GM12873 (cell line): ENCODE measurements around the gene NFIC.

Experiments used
- TF ChIP-seq, protein P1 (sequence below): IDR thresholded peaks from 2 replicates; pipeline ENCODE4 v1.5.1; 2012; ENCODE audit warnings: low read depth, mild to moderate bottlenecking, moderate library complexity, low read length, control low read depth; ENCODE audit not compliant: insufficient read depth; ENCODE audit errors: missing control alignments

NFIC gene

GRCh38 chr19:3387645-3388589 is 21.5 kb downstream of the NFIC start:
- TF ChIP-seq, protein P1, sequence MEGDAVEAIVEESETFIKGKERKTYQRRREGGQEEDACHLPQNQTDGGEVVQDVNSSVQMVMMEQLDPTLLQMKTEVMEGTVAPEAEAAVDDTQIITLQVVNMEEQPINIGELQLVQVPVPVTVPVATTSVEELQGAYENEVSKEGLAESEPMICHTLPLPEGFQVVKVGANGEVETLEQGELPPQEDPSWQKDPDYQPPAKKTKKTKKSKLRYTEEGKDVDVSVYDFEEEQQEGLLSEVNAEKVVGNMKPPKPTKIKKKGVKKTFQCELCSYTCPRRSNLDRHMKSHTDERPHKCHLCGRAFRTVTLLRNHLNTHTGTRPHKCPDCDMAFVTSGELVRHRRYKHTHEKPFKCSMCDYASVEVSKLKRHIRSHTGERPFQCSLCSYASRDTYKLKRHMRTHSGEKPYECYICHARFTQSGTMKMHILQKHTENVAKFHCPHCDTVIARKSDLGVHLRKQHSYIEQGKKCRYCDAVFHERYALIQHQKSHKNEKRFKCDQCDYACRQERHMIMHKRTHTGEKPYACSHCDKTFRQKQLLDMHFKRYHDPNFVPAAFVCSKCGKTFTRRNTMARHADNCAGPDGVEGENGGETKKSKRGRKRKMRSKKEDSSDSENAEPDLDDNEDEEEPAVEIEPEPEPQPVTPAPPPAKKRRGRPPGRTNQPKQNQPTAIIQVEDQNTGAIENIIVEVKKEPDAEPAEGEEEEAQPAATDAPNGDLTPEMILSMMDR = no peak

DNA sequence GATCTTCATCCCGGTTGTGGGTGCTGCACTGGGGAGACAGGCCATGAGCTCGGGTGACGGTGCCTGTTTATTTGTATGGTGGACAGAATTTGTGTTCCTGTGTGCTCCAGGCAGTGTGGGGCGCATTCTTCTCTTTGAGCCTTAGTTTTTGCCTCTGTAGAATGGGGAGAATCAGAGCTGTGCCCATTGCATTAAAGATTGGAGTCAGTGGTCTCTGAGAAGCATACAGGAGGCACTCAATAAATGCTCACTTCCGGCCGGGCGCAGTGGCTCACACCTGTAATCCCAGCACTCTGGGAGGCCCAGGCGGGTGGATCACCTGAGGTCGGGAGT is 23.0 kb downstream of the NFIC start:
- TF ChIP-seq, protein P1 = no peak

DNA sequence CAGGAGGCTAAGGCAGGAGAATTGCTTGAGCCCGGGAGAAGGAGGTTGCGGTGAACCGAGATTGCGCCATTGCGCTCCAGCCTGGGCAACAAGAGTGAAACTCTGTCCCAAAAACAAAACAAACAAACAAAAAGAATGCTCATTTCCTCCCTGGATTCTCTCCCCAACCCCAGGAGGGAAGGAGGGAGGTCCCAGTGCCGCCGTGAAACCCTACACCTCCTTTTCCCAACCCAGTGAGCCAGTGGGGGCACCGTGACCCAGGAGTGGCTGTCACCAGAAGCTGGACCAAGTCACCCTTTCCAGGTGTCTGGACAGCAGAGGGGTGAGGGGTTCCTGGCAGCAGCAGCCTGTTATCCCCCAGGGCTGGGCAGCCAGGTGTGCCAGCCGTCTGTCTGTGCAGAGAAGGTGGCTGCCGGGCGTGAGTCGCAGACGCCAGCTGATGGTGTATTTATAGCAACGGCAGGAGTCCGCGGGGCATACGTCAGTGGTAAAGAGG is 23.5 kb downstream of the NFIC start:
- TF ChIP-seq, protein P1 = no peak

GRCh38 chr19:3392480-3392879 is 26.1 kb downstream of the NFIC start:
- TF ChIP-seq, protein P1 = no peak

DNA sequence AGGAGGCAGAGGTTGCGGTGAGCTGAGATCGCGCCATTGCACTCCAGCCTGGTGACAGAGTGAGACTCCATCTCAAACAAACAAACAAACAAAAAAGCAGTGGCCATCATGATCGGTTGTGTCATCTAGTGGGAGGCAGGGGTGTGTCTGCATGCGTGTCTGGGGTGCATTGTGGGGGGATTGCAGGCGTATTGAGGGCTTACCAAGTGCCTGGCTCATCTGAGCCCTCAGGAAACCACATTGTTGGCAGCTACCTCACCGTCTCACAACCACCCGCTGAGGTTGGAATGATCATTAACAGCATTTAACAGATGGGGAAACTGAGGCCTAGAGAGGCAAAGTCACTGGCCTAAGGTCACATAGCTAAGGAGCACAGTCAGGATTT is 30.5 kb downstream of the NFIC start:
- TF ChIP-seq, protein P1 = no peak

DNA sequence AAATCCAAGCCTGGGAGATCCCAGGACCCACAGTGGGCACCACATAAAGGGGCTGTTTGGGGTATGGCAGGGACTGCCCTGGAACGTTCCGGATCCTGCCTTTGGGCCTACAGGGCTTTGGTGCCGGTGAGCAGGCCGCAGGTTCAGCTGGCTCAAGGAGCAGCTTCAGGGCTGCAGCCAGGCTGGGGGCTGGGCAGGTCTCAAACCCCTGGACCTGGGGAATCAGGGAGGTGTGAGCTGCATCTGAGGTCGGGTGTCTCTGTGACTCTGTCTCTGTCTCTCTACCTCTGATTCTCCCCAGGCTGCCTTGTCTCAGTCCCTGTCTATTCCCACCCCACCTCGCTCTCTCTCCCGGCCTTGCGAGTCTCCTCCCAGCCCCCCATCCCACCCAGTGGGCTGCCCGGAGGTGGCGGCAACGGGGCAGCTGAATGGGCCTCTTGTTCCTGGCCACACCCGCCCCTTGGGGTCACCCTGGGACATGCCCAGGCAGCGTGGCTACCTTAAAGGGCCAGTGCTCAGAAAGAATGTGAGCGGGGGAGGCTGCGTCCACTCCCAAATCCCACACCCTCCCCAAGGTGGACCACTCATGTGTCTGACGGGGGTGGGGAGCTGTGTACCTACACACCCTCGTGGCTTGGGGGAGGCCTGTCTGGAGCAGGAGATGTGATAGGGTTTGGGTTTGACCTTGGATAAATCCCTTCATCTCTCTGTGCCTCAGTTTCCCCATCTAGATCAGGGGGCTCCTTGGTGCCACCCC is 31.1 kb downstream of the NFIC start:
- TF ChIP-seq, protein P1 = no peak
